Tibial artery (tissue), 4 donors: ENCODE measurements around the gene RAE1.

Source experiments
- DNase-seq, 2 donors: peaks; one replicate each; pipeline ENCODE4 v3.0.0-alpha.2; 2019
- H3K27ac ChIP-seq, 2 donors: fragments of 200-600 bp; sonication (generic) in 1 of 2; 1 replicate in 1 of 2; 2 replicates in 1 of 2; pipeline ENCODE4 v1.5.1; 2018 to 2019; ENCODE audit warnings: mild to moderate bottlenecking in 1 of 2
- H3K27me3 ChIP-seq, 2 donors: fragments of 200-600 bp; sonication (generic) in 1 of 2; one replicate each; pipeline versions ENCODE4 v1.5.1 to v1.6.0; 2016 to 2019
- H3K36me3 ChIP-seq, 3 donors: fragments of 200-600 bp; sonication (generic) in 2 of 3; one replicate each; pipeline ENCODE4 v1.5.1; 2016 to 2019; ENCODE audit warnings: mild to moderate bottlenecking in 2 of 3
- H3K4me1 ChIP-seq, 4 donors: fragments of 200-600 bp; sonication (generic) in 2 of 4; 1 replicate in 3 of 4; 2 replicates in 1 of 4; pipeline ENCODE4 v1.5.1; 2016 to 2019
- H3K4me3 ChIP-seq, 2 donors: fragments of 200-600 bp; sonication (generic) in 1 of 2; 1 replicate in 1 of 2; 2 replicates in 1 of 2; pipeline ENCODE4 v1.5.1; 2018 to 2019; ENCODE audit warnings: mild to moderate bottlenecking in 2 of 2
- H3K9me3 ChIP-seq, 3 donors: fragments of 200-600 bp; sonication (generic) in 1 of 3; one replicate each; pipeline ENCODE4 v1.5.1; 2016 to 2019
- intact Hi-C: fragments of 100-400 bp; cut with DNase I; formaldehyde crosslinking; loops from one replicate; pipeline ENCODE4 v1.15.0; 2023; ENCODE audit warnings: low total_unique reads
- TF ChIP-seq, protein P1 (sequence below), 2 experiments: fragments of 200-600 bp in 1 of 2; fragments of 450-650 bp in 1 of 2; IDR thresholded peaks; one replicate each; pipeline ENCODE4 v1.5.1; 2017 to 2019; ENCODE audit warnings: antibody characterized with exemption in 2 of 2, mild to moderate bottlenecking in 1 of 2, moderate library complexity in 1 of 2

RAE1 gene

DNA sequence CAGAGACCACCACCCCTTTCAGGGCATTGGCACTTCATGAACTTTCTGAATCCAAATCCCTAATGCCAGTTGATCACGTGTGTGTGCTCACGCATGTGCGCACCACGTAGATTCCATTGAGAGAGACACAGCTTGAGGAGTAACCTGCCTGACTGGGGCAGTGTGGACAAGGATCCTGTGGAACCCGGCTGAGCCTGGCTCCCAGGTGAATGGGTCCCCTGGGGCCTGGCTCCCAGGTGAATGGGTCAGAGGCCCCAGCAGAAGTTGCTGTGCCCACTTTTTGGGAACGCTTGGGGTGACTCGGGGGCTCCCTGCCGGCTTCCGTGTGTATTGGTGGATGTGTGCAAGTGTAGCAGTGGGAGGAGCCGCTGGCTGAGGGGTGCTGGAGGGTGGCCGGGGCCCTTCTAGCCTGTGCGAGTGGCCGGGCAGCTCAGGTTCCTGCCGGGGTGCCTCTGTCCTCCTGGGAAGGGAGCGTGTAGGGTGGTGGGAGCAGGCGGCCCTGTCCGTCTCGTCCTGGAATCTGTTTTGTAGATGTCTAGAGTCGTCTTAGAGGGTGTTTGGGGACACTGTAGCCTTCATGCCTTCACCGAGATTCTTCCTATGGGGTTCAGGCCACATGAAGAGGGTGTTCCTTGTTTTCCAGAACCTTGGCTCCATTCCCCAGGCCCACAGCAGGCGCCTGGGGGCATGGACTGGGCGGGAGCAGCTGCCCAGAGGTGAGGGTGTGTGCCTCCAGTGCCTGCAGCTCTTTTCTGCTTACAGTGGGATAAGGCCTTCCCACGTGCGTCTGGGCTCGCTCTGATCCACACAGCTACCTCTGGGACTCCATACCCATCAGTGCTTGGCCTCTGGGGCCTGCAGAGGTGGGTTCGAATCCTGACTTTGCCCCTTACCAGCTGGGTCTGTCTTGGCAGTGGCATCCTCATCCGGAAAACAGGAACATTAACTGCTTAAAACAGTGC lies 43.3 kb downstream of the RAE1 start:
- TF ChIP-seq, protein P1, sequence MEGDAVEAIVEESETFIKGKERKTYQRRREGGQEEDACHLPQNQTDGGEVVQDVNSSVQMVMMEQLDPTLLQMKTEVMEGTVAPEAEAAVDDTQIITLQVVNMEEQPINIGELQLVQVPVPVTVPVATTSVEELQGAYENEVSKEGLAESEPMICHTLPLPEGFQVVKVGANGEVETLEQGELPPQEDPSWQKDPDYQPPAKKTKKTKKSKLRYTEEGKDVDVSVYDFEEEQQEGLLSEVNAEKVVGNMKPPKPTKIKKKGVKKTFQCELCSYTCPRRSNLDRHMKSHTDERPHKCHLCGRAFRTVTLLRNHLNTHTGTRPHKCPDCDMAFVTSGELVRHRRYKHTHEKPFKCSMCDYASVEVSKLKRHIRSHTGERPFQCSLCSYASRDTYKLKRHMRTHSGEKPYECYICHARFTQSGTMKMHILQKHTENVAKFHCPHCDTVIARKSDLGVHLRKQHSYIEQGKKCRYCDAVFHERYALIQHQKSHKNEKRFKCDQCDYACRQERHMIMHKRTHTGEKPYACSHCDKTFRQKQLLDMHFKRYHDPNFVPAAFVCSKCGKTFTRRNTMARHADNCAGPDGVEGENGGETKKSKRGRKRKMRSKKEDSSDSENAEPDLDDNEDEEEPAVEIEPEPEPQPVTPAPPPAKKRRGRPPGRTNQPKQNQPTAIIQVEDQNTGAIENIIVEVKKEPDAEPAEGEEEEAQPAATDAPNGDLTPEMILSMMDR (IDR thresholded peaks at IDR 0.05) = no peak
- Histone ChIP-seq H3K4me3 (no peak overlapping the region), H3K36me3 (peaks cover 0 to 22% (median 6%) of the 10 kb centered on the region in 3 donors), H3K4me1 (peaks cover 0 to 83% (median 62%) of the 10 kb centered on the region in 4 donors), H3K9me3 (no peaks in the 10 kb centered on the region), H3K27me3 (no peaks in the 10 kb centered on the region), H3K27ac (peak overlapping the region; percentile 62 to 80)
- no peak for DNase-seq
- intact Hi-C loops = no loop called here

DNA sequence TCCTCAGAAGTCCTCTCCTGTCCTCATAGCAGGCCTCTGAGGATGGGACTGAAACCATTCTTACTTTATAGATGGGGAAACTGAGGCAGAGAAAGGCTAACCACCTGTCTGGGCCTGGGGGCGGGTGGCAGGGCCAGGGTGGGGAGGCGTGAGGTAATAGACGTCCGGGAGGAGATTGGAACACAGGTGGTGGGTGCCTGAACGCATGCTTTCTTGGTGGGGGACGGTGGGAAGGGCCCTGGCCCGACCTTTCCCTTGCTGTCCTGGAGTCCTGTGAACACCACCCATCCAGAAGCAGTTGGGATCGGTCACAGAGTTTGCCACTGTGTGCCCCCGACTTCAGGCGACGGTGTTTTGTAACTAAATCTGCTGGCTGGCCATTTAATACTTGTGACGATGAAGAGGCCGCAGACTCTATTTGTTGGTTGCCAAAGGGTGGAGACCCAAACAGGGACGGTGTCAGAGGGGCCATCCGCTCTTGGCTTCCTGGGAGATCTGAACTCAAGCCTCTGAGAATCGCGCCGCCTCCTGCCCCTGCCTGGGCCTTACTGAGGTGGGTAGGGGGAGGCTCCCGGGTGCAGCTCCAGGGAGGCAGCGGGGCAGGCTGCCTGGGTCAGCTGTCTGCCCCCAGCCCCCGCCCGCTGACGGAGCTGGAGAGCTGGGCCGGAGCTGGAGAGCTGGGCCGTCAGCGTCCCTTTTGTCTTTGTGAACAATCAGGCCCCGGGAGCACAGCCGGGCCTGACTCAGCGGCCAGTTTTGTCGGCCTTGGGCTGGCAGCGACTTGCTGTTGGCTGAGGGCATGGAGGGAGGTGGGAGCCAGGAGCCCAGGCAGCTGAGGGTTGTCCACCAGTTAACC lies 44.3 kb downstream of the RAE1 start:
- TF ChIP-seq, protein P1 (IDR thresholded peaks at IDR 0.05) = no peak
- H3K36me3 ChIP-seq = peaks cover 0 to 23% (median 10%) of the 10 kb centered on the region in 3 donors
- peak; percentile 69 to 87 for DNase-seq
- H3K9me3 ChIP-seq = no peaks in the 10 kb centered on the region
- intact Hi-C loops = no loop called here
- H3K27ac ChIP-seq = peak overlapping the region; percentile 62 to 80
- H3K4me3 ChIP-seq = peak overlapping the region; percentile 4 to 5
- H3K4me1 ChIP-seq = peaks cover 0 to 83% (median 63%) of the 10 kb centered on the region in 4 donors
- no peaks in the 10 kb centered on the region for H3K27me3 ChIP-seq

DNA sequence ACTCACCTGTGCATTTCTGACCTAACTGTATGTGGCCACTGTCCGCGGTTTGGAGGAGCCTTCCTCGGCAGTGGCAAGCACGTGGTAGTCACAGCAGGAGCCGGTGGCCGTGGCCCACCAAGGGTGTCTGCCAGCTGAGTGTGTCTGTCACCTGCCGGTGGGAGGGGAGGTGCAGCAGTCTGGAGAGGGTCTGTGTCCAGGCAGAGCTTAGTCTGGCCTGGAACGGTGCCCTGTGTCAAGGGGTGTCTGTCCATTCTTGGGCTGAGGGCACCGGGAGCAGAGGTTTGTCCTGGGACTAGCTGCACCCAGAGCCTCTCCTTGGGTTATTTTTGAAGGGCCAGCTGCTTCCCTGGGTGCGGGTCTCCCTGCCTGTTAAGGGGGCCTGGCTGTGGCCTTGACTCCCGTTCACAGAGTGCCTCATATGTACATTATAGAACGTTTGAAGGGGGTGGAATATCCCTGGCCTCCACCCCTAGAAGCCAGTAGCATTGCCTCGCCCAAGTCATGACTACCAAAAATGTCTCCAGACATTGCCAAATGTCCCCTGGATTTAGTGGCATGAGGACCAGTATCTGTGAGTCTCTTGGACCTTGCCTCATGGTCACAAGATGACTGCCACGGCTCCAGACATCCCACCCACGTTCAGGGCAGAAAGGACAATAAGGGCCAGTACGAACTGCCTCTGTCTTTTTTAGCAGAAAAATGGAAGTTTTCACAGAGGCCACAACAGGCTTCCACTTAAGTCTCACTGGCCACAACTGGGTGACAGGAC lies 45.3 kb downstream of the RAE1 start:
- intact Hi-C loops = no loop called here
- TF ChIP-seq, protein P1 (IDR thresholded peaks at IDR 0.05) = no peak
- DNase-seq = no peak
- Histone ChIP-seq H3K4me3 (no peak overlapping the region), H3K27ac (peak overlapping the region; percentile 62 to 80), H3K36me3 (peaks cover 0 to 33% (median 21%) of the 10 kb centered on the region in 3 donors), H3K4me1 (peaks cover 0 to 86% (median 60%) of the 10 kb centered on the region in 4 donors), H3K27me3 (no peaks in the 10 kb centered on the region), H3K9me3 (no peaks in the 10 kb centered on the region)

DNA sequence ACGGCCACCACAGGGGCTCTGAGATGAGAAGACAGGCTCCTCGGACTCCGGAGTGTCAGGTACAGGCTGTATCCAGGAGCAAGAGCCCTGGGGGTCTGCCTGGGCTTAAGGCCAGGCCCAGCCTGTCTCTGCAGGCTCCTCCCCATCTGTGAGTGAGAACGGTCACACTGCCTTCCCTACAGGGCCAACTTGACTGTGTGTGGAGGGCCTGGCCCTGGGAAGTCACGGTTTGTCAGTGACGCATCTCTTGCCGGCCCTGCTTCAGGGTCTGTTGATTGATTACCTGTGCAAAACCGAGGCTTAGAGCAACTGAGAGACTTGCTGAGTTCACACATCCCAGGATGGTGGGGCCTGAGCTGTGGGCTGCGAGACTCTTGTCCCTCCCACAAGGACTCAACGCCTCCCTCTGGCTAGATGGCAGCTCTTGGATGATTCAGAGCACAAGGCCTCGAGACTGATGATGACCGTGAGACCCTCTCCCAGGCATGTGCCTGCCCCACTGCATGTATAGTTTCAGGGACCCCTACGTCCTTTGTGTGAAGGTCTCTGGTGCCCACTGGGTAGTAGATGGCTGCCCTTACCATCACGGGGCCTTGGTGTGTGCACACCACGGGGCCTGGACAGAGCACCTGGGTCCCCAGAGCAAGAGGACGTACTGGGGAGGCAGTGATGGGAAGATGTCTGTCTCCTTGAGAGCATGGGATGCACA lies 46.1 kb downstream of the RAE1 start:
- H3K4me3 ChIP-seq = no peak overlapping the region
- no peaks in the 10 kb centered on the region for H3K27me3 ChIP-seq
- peaks cover 0 to 41% (median 27%) of the 10 kb centered on the region in 3 donors for H3K36me3 ChIP-seq
- DNase-seq = no peak
- H3K27ac ChIP-seq = no peak overlapping the region
- intact Hi-C loops = no loop called here
- TF ChIP-seq, protein P1 (IDR thresholded peaks at IDR 0.05) = no peak
- H3K4me1 ChIP-seq = peaks cover 0 to 83% (median 59%) of the 10 kb centered on the region in 4 donors
- H3K9me3 ChIP-seq = no peaks in the 10 kb centered on the region
